Frontal cortex (tissue), 4 donors: ENCODE measurements around the gene ATP2C1. TPM values are rescaled to one million over a fixed set of nuclear protein-coding genes. Genes with fewer than 3 reads are reported as not detected.
A peak's percentile ranks its signal among the peaks of the same experiment; 100 is the strongest.

ENCODE experiments used
- DNase-seq, 2 donors: peaks; one replicate each; pipeline ENCODE4 v3.0.0; 2012; ENCODE audit warnings: low spot score in 2 of 2
- FAIRE-seq: peaks from 2 replicates; lab custom pipeline; 2012; peaks lifted over from hg19 to GRCh38; lab: Jason Lieb, UNC
- total RNA-seq: library from RNA; depleted of rRNA; stranded (reverse); fragments of >200 nt; gene quantifications from one replicate; pipeline ENCODE4 v1.2.3, GENCODE V29; 2014
- donor health status: control.
- donor health status: control.
- donor health status: control.

ATP2C1 gene
- total RNA-seq, 1 donor from 2014 or later: 132 TPM

DNA sequence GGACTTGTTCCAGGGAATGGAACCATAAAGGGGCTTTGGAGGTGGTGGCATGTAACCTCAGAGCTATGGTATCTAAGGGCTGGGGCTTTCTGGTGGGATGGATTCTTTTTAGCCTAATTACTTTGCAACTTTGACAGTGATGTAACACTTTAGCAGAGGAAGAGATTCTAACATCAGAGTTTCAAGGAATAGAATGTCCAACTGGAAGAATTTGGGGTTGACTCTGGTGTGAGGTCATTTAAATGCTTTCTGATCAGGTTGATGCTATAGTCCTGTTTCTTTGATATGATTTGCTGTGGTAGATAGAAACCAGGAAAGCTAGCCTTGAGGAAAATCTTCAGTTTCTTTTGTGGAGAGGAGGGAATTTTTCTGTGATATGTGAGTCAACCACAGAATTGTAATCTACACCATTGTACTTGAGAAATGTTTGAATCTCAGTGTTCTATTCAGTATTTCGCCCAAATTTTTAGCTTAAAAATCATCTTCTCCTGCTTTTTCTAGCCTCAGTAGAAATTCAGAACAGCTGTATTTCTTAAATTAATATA lies 40.0 kb downstream of the ATP2C1 start:
- FAIRE-seq (no peak), DNase-seq (no peak)

DNA sequence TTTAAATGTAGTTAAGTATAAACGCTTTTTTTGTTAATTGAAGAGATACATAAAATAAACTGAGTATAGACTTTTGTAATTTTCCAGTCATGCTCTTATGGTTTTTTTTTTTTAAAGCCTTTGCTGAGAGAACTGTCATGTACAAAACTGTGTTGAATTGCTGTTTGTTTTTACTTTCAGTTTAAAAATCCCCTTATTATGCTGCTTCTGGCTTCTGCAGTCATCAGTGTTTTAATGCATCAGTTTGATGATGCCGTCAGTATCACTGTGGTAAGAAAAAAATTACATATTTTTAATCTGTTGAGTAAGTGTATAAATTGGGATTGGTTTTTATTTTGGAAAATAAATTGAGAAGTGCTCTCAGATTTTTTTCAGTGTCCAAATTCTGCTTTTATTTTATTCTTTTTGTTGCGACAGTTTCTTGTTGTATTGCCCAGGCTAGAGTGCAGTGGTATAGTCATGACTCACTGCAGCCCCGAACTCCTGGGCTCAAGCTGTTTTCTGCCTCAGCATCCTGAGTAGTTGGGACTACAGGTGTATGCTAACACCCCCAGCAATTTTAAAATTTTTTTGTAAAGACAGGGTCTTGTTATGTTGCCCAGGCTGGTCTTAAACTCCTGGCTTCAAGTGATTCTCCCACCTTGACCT lies 40.7 kb downstream of the ATP2C1 start:
- peak; percentile 44 for FAIRE-seq
- DNase-seq: no peak

DNA sequence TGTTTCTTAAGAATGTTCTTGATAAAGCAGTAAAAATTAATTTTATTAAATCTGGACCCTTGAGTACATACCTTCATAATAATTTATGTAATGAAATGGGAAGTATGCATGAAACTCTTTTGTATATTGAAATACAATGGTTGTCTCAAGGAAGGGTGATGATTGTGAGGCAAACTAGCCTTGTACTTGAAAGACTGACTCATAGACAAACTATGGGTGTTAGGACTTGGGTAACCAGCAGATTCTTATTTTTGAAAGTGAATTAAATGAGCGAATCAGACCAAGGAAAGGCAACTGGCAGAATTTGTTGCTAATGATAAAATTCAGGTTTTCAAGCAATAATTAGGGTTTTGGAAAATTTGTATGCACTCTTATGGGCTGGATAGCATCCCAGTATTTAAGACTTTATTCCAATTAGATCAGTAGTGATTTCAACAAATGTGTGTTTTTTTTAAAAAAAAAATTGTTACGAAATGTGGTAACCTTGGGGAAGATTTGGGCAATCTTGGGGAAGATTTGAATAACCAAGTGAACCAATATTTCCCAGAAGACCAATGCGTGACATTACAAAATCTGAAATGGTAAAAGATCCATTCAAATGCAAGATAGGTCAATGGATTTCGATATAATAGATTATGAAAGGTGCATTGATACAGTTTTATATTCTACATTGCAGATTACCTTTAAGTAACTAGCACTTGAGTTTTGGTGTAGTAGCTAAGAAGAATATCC lies 42.0 kb downstream of the ATP2C1 start:
- FAIRE-seq (no peak), DNase-seq (no peak)

DNA sequence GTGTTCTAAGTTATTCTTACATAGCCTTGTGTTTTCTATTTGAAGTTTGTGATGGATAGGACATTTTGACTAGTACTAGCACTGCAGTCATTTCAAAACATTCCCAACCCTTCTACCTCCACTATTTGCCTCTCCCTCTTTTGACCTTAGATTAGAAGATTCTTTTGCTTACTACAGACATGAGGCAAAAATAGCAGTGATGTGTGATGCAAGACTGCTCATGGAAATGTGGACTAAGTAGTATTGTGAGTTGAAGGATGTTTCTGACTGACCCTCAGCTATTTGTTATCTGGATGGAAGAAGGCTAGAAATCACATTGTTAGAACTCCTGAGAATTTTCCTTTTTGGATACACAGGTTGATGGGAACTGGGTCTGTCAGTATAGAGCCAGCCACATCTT lies 45.9 kb downstream of the ATP2C1 start:
- FAIRE-seq (no peak), DNase-seq (no peak)

DNA sequence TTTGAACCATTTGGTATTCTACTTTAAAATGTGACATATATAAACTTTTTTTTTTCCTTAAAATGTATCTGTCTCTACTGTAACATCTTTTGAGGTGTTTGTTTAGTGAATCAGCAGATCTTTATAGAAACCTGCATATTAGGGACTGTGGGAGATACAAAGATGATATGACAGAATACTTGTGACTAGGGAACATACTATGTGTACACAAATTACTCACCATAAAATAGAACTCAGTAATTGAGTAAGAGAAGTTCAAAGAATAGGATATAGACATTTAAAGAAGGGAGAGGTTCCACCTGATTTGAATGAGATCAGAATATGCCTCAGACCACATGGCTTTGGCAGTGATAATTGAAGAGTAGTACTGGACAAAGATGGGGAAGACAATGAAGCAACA lies 47.9 kb downstream of the ATP2C1 start:
- DNase-seq (no peak), FAIRE-seq (no peak)

DNA sequence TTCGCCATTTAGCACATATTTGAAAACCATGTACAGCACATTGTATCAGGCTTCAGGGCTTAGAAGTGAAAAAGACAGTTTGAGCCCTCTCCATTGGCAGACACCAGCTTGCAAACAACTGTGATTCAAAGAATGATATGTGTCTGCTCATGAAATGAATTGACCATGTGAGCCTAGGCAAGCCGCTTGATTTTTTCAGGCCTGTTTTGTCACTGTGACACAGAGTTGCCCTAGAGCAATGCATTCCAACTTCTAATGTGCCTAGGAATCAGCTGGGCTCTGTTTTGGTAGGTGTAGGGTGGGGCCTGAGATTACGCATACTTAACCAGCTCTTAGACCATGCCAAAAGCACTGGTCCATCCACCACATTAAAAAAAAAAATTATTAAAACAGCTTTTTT lies 53.0 kb downstream of the ATP2C1 start:
- no peak for FAIRE-seq
- no peak for DNase-seq

DNA sequence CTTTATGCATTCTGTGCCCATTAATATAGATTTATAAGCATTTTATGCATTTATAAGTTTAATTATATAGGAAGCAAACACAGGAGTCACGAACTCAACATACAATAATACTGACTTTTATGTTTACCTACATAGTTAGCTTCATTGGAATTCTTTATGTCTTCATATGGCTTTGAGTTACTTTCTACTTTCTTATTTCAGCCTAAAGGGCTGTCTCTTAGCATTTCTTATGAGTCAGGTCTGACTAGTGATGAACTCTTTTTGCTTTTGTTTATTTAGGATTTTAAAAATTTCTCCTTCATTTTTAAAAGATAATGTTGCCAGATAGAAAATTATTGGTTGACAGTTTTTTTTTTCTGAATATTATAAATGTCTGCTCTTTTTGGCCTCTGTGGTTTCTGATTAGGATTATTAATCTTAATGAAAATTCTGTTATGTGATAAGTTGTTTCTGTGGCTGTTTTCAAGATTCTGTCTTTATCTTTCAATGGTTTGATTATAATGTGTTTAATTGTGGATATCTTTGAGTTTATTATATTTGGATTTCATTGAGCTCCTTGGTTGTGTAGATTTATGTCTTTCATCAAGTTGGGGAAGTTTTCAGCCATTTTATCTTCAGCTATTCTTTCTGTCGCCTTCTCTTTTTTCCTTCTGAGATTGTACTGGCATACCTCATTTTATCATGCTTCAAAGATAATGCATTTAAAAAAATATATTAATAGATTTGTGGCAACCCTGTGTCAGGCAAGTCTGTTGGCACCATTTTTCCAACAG lies 54.3 kb downstream of the ATP2C1 start:
- DNase-seq (no peak), FAIRE-seq (no peak)

DNA sequence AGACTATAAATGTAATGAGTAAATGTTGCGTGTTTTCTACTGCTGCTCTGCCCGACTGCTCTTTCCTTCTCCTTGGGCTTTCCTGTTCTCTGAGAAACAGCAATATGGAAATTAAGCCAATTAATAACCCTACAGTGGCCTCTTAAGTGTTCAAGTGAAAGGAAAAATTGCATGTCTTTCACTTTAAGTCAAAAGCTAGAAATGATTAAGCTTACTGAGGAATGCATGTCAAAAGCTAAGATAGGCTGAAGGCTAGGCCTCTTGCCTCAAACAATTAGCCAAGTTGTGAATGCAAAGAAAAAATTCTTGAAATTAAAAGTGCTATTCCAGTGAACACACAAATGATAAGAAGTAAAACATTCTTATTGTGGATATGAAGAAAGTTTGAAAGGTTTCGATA lies 55.0 kb downstream of the ATP2C1 start:
- DNase-seq: no peak
- FAIRE-seq: no peak

DNA sequence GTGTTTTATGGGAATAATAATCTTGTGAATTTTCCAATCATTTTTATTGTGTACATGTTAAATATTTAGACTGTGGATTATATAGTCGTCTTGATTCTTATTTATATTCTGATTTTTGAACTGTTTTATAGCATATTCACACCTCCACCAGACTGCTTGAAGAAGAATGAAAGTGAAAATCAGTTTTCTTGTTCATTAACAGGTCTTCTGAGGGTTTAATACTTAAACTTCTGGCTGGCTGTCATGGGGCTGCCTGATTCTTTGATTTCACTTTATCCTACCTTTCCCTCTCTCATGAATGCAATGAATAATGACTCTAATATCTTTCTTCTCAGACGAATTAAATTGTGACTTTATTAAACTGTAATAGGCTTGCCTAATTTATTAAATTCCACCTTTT lies 56.2 kb downstream of the ATP2C1 start:
- DNase-seq: no peak
- no peak for FAIRE-seq

DNA sequence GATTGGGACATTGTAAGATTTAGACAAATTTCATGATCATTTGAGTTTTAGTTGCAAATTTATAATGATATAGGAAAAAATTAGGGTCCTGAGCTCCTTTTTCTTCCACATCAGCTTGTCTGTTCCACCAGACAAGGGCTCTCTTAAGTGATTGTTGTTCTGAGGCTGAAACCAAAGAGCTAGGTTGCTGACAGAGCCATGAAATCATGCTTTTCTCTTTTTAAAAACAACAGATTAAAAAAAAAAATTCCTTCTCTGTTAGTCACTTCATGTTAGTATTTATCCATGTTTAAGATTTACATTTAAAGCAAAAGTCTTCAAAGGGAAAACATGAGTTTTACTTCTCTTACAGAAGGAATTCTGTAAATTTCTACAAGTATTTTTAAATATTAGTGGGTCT lies 56.8 kb downstream of the ATP2C1 start:
- FAIRE-seq: no peak
- no peak for DNase-seq

DNA sequence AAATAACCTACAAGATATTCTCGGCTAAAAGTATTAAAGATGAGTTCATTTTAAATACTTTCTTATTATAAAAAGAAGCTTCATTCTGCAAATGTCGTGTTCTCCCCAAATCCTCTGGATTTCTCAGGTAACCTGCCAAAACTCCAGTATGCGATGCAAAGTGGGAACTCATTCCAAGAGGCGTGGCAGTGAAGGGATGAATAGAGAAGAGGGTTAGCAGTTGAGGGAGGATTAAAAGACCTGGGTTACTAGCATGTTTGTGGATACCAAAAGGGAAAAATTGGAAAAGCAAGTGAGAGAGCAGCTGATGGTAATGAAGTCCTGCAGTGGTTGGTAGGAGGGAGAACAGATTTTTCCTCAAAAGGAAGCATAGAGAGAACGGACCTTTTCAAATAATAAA lies 61.6 kb downstream of the ATP2C1 start:
- no peak for DNase-seq
- FAIRE-seq: no peak

DNA sequence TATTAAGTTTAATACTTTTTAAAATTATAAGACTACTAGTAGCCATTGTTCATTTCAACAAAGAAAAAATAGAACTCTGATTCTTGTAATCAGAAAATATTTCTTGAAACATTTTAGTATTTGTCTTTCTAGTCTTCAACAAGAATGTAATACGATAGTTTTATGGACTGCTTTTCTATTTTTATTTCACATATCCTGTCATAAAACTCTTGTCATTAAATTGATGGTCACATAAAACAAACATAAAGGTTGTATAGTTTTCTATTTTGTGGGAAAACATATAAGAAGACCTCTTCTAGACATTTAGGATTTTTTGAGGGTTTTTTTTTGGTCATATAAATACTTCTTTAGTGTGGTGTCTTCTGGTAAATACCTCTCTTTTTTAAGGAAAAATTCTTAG lies 62.4 kb downstream of the ATP2C1 start:
- FAIRE-seq (peak; percentile 69), DNase-seq (no peak)

DNA sequence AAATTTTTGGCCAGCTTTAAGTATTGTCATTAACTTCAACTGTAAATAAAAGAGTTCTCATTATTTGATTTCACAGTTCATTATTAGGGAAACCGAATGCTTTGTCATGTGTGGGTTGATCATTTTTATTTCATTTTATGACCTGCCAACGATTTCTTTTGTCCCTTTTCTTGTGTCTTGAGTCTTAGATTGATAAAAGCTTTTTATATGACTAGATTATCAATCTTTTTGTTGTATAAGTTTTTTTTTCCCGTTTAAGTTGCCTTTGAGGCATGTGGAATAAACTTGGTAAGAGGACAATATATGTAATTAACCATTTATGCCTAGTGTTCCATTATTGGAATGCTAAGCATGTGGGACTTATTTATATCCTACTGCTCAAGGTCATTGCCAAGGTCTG lies 62.8 kb downstream of the ATP2C1 start:
- FAIRE-seq (no peak), DNase-seq (no peak)

DNA sequence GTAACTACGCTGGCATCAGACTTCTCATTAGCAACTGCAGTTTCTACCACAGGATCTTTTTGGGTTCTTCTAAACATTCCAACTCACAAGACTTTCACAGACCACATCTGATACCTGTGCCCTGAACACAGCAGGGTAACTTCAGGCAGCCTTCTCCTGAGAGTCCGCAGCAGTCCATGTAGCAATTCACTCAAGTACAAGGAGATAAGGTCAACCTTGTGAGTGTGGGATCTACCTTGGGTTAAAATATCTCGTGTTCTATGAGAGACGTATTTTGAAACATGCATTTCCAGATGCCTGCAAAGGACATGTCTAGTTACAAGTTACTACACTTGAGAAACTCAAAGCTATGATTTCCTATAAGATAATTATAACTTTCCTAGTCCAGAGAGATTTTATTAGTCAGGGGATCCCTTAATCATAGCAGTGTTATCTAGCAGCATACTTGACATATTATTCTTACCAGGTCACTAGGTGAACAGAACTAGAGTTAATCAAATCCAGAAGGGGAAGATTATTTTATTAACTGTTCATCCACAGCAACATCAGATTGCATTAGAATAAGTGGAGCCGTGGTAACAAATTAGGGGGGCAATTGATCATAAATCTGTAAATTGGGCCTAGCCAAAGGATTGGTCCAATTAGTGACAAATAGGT lies 66.4 kb downstream of the ATP2C1 start:
- FAIRE-seq (no peak), DNase-seq (no peak)

DNA sequence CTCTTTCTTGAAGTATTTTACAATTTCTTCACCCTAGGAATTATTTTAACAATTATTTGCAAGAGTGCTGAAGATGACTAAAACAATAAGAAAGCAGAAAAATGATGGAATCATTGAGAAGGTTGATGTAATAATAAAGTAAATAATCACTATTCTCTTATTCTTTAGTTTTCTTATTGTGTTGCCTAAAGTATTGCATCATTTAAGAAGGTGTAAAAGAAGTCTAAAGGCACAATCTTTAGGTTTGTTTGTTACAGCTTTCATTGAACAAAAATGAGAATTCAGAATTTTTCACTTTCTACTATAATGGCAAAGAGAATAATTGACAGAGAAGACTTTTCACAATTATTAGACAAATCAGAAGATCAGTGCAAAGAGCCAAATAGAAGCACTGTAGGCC lies 67.6 kb downstream of the ATP2C1 start:
- FAIRE-seq (no peak), DNase-seq (no peak)

DNA sequence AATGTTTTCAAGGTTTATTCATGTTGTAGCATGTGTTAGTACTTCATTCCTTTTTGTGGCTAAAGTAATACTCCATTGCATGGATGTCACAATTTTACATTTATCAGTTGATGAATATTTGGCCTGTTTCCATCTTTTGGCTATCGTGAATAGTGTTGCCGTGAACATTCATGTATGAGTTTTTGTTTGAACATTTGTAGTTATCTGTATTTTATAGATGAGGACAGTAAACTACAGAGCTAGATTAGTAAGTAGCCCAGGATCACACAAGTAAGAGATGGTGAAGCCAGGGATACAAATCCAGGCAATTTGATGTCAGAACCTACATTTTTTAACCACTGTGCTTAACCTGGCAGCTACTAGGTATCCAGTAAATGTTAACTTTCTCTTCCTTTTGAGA lies 69.6 kb downstream of the ATP2C1 start:
- no peak for FAIRE-seq
- no peak for DNase-seq

DNA sequence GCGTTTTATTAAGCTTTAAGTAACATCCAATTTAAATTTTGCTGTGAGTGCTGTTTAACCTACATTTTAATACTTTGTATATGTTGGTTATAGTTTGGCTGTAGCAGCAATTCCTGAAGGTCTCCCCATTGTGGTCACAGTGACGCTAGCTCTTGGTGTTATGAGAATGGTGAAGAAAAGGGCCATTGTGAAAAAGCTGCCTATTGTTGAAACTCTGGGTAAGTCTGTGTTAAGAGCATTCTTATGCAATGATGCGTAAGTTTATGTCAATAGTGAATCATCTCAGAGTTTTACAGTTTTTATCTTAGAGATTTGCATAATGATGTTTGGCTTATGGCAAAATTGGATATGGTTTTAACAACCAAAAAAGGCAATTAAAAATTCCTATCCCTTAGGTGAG lies 70.0 kb downstream of the ATP2C1 start:
- DNase-seq: no peak
- FAIRE-seq: peak; percentile 15

DNA sequence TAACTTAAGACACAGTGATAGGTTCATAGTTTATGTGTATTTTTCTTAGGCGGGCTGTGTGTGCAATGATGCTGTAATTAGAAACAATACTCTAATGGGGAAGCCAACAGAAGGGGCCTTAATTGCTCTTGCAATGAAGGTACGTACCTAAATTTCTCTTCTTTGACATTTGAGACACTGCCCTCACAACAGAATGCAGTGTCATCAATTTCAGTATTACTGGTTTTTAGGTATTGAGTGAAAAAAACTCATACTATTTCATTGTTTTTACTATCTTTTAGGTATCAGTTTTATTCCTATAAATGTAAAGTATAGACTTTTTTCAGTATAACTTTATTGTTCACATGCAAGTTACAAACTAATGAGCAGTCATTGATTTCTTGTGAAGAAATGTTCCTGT lies 73.4 kb downstream of the ATP2C1 start:
- DNase-seq (no peak), FAIRE-seq (no peak)

DNA sequence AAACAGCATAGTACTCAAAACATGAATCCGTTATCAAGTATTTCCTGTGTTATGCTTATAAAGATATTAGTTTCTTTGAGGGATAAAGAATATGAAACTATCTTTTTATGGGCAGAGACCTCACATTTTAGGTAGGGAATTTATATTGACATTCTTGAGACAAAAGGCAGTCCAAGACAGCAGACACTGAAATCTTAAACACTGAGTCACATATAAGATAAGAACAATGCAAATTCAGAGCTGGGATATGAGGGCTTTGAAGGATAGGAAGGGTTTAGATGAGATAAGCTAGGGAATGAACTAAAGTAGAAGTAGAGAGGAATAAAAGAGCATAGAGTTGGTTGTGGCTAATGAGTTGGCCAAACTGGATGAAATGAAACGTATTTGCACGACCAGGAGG lies 74.3 kb downstream of the ATP2C1 start:
- FAIRE-seq (no peak), DNase-seq (no peak)

DNA sequence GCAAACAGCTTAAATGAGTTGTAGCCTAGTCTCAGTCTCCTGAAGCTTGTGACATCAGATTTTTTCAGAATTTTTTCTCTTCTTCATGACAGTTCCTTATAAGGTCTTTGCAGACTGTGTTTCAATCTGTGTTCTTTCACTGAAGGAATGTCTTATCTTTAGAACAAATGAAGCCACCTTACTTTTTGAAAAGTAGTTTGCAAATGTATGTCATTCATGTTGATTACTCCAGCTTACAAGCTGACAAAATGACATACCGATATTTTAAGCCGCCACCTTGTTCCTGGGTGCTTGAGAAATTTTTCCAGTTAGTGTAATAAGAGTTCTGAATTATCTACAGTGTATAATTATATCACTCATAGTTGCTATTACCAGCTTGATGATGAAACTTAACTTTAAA lies 75.7 kb downstream of the ATP2C1 start:
- FAIRE-seq (no peak), DNase-seq (no peak)
